ENCODE data around the gene SPRYD3.

SPRYD3 gene

DNA sequence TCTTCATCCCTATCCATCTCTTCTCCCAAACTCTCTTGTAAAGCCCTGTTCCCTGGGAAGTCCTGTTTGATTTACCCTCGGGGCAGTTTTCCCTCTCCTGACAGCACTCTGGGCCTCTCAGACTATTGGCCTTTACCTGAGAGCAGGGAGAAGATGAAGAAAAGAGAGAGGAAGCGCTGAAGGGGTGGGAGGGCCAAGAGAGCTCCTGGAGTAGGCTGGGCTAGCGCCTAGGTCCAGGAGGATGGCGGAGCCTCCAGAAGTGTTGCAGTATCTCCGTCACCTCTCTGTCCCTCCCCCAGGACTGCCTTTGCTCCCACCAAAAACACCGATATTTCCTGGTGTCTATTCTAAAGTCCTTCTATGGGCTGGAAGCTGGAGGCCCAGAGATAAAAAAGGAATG, 12.6 kb upstream of the SPRYD3 start:
- Histone ChIP-seq H3K4me2 (ENCODE audit: low read length, poor library complexity, severe bottlenecking) (no peak overlapping the region), H3K4me1 (ENCODE audit: control insufficient read depth, insufficient read depth, low read depth, low read length) (peaks cover 1% of the 10 kb centered on the region), H3K79me1 (replicated peaks; ENCODE audit: low read length, poor library complexity, severe bottlenecking) (no peaks in the 10 kb centered on the region), H3K36me3 (ENCODE audit: control insufficient read depth in 1 of 2, insufficient read depth in 2 of 2, low read depth in 1 of 2, low read length in 2 of 2) (no peaks in the 10 kb centered on the region), H2BK15ac (ENCODE audit: low read depth, poor library complexity, severe bottlenecking) (no peak overlapping the region), H3K9me3 (ENCODE audit: control insufficient read depth, low read length) (no peaks in the 10 kb centered on the region), H3K9ac (ENCODE audit: low read length) (no peak overlapping the region), H2AK5ac (ENCODE audit: low read length, severe bottlenecking) (no peak overlapping the region), H3K14ac (ENCODE audit: low read length in 2 of 2) (no peak overlapping the region), H3K4ac (ENCODE audit: low read depth in 1 of 2, low read length in 2 of 2) (no peak overlapping the region), H2BK12ac (ENCODE audit: low read length in 2 of 2) (no peak overlapping the region), H3K23ac (ENCODE audit: low read length in 2 of 2) (no peak overlapping the region), H4K91ac (ENCODE audit: low read length) (no peak overlapping the region), H4K8ac (ENCODE audit: low read length) (no peak overlapping the region), H3K4me3 (ENCODE audit: insufficient read depth in 1 of 2, low read depth in 1 of 2, low read length in 2 of 2) (no peak overlapping the region), H3K27me3 (ENCODE audit: control insufficient read depth in 1 of 2, insufficient read depth in 1 of 2, low read length in 2 of 2) (peaks cover 0 to 25% of the 10 kb centered on the region in 2 experiments), H2BK5ac (ENCODE audit: low read depth, low read length, poor library complexity, severe bottlenecking) (no peak overlapping the region), H2BK120ac (ENCODE audit: low read depth, low read length) (no peak overlapping the region), H3K27ac (ENCODE audit: low read length, poor library complexity, severe bottlenecking) (no peak overlapping the region), H3K18ac (ENCODE audit: low read depth in 1 of 2, low read length in 2 of 2) (no peak overlapping the region), H2AFZ (ENCODE audit: low read depth, low read length) (no peak overlapping the region)
- DNase-seq, result no peak
- WGBS, result 57% methylated on average over 2 of the region's 6 CpGs

- no peak overlapping the region for H2BK12ac ChIP-seq (ENCODE audit: low read length in 2 of 2)
- peaks cover 0 to 21% of the 10 kb centered on the region in 2 experiments for H3K27me3 ChIP-seq (ENCODE audit: control insufficient read depth in 1 of 2, insufficient read depth in 1 of 2, low read length in 2 of 2)
- no peak overlapping the region for H2BK15ac ChIP-seq (ENCODE audit: low read depth, poor library complexity, severe bottlenecking)
- no peaks in the 10 kb centered on the region for H3K36me3 ChIP-seq (ENCODE audit: control insufficient read depth in 1 of 2, insufficient read depth in 2 of 2, low read depth in 1 of 2, low read length in 2 of 2)
- H3K9ac ChIP-seq (ENCODE audit: low read length), result no peak overlapping the region
- no peak overlapping the region for H3K23ac ChIP-seq (ENCODE audit: low read length in 2 of 2)
- H3K4me2 ChIP-seq (ENCODE audit: low read length, poor library complexity, severe bottlenecking), result no peak overlapping the region
- no peaks in the 10 kb centered on the region for H3K4me1 ChIP-seq (ENCODE audit: control insufficient read depth, insufficient read depth, low read depth, low read length)
- no peak overlapping the region for H3K18ac ChIP-seq (ENCODE audit: low read depth in 1 of 2, low read length in 2 of 2)
- no peak overlapping the region for H4K8ac ChIP-seq (ENCODE audit: low read length)
- no peak overlapping the region for H3K27ac ChIP-seq (ENCODE audit: low read length, poor library complexity, severe bottlenecking)
- H2AFZ ChIP-seq (ENCODE audit: low read depth, low read length), result no peak overlapping the region
- H2AK5ac ChIP-seq (ENCODE audit: low read length, severe bottlenecking), result no peak overlapping the region
- H3K4me3 ChIP-seq (ENCODE audit: insufficient read depth in 1 of 2, low read depth in 1 of 2, low read length in 2 of 2), result no peak overlapping the region
- no peaks in the 10 kb centered on the region for H3K79me1 ChIP-seq (replicated peaks; ENCODE audit: low read length, poor library complexity, severe bottlenecking)
- H3K9me3 ChIP-seq (ENCODE audit: control insufficient read depth, low read length), result no peaks in the 10 kb centered on the region
- H2BK120ac ChIP-seq (ENCODE audit: low read depth, low read length), result no peak overlapping the region
- WGBS, result 85% methylated on average over 1 of the region's 2 CpGs
- H3K4ac ChIP-seq (ENCODE audit: low read depth in 1 of 2, low read length in 2 of 2), result no peak overlapping the region
- no peak for DNase-seq
- H3K14ac ChIP-seq (ENCODE audit: low read length in 2 of 2), result no peak overlapping the region
- H2BK5ac ChIP-seq (ENCODE audit: low read depth, low read length, poor library complexity, severe bottlenecking), result no peak overlapping the region
- no peak overlapping the region for H4K91ac ChIP-seq (ENCODE audit: low read length)
These were observed 11.4 kb upstream of the SPRYD3 start for GRCh38 chr12:53090554-53090953.

DNA sequence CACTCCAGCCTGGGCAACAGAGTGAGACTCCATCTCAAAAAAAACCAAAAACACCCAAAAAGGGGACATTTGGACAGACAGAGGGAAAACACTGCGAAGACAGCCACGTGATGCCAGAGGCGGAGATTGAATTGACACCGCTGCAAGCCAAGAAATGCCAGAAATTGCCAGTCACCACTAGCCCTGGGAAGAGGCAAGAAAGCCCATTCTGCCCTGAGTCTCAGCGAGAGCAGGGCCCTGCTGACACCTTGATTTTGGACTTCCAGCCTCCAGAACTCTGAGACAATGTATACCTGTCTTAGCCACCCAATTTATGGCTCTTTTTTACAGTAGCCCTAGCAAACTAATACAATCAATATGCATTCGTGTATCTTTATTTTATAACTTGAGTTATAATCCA, 10.9 kb upstream of the SPRYD3 start:
- 89% methylated on average over 5 of the region's 6 CpGs for WGBS
- no peaks in the 10 kb centered on the region for H3K4me1 ChIP-seq (ENCODE audit: control insufficient read depth, insufficient read depth, low read depth, low read length)
- no peaks in the 10 kb centered on the region for H3K9me3 ChIP-seq (ENCODE audit: control insufficient read depth, low read length)
- no peak overlapping the region for H2BK120ac ChIP-seq (ENCODE audit: low read depth, low read length)
- no peak overlapping the region for H3K9ac ChIP-seq (ENCODE audit: low read length)
- no peak overlapping the region for H3K14ac ChIP-seq (ENCODE audit: low read length in 2 of 2)
- no peak overlapping the region for H3K27ac ChIP-seq (ENCODE audit: low read length, poor library complexity, severe bottlenecking)
- H3K23ac ChIP-seq (ENCODE audit: low read length in 2 of 2), result no peak overlapping the region
- H3K79me1 ChIP-seq (replicated peaks; ENCODE audit: low read length, poor library complexity, severe bottlenecking), result no peaks in the 10 kb centered on the region
- H3K36me3 ChIP-seq (ENCODE audit: control insufficient read depth in 1 of 2, insufficient read depth in 2 of 2, low read depth in 1 of 2, low read length in 2 of 2), result no peaks in the 10 kb centered on the region
- no peak overlapping the region for H3K18ac ChIP-seq (ENCODE audit: low read depth in 1 of 2, low read length in 2 of 2)
- H3K27me3 ChIP-seq (ENCODE audit: control insufficient read depth in 1 of 2, insufficient read depth in 1 of 2, low read length in 2 of 2), result peaks cover 0 to 21% of the 10 kb centered on the region in 2 experiments
- no peak overlapping the region for H4K91ac ChIP-seq (ENCODE audit: low read length)
- no peak overlapping the region for H2BK5ac ChIP-seq (ENCODE audit: low read depth, low read length, poor library complexity, severe bottlenecking)
- no peak overlapping the region for H2AK5ac ChIP-seq (ENCODE audit: low read length, severe bottlenecking)
- no peak overlapping the region for H2BK15ac ChIP-seq (ENCODE audit: low read depth, poor library complexity, severe bottlenecking)
- H2BK12ac ChIP-seq (ENCODE audit: low read length in 2 of 2), result no peak overlapping the region
- H3K4me3 ChIP-seq (ENCODE audit: insufficient read depth in 1 of 2, low read depth in 1 of 2, low read length in 2 of 2), result no peak overlapping the region
- H3K4ac ChIP-seq (ENCODE audit: low read depth in 1 of 2, low read length in 2 of 2), result no peak overlapping the region
- no peak overlapping the region for H4K8ac ChIP-seq (ENCODE audit: low read length)
- no peak overlapping the region for H3K4me2 ChIP-seq (ENCODE audit: low read length, poor library complexity, severe bottlenecking)
- no peak for DNase-seq
- H2AFZ ChIP-seq (ENCODE audit: low read depth, low read length), result no peak overlapping the region

DNA sequence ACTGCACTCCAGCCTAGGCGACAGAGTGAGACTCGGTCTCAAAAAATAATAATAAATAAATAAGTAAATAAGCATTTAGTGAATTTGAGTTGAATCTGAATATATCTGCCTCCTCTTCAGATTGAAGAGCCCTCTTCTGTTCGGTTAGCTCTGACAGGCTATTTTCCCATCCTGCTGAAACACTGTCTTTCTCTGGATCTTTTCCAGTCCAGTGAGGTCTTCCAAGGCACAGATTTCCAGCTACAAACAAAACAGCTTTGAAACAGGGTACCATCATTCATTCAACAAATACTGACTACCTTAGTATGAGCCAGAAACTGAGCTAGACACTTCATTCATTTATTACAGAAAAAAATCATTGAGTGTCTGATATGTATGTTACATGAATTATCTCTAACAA, 7.2 kb upstream of the SPRYD3 start:
- no peak overlapping the region for H3K23ac ChIP-seq (ENCODE audit: low read length in 2 of 2)

More for the DNA sequence above, 7.2 kb upstream of the SPRYD3 start:
- peaks cover 0 to 16% of the 10 kb centered on the region in 2 experiments for H3K27me3 ChIP-seq (ENCODE audit: control insufficient read depth in 1 of 2, insufficient read depth in 1 of 2, low read length in 2 of 2)
- H3K4me3 ChIP-seq (ENCODE audit: insufficient read depth in 1 of 2, low read depth in 1 of 2, low read length in 2 of 2), result no peak overlapping the region
- no peaks in the 10 kb centered on the region for H3K9me3 ChIP-seq (ENCODE audit: control insufficient read depth, low read length)
- H3K36me3 ChIP-seq (ENCODE audit: control insufficient read depth in 1 of 2, insufficient read depth in 2 of 2, low read depth in 1 of 2, low read length in 2 of 2), result no peaks in the 10 kb centered on the region
- H4K8ac ChIP-seq (ENCODE audit: low read length), result no peak overlapping the region
- H3K4ac ChIP-seq (ENCODE audit: low read depth in 1 of 2, low read length in 2 of 2), result no peak overlapping the region
- no peak overlapping the region for H2BK12ac ChIP-seq (ENCODE audit: low read length in 2 of 2)
- H3K14ac ChIP-seq (ENCODE audit: low read length in 2 of 2), result no peak overlapping the region
- H3K9ac ChIP-seq (ENCODE audit: low read length), result no peak overlapping the region
- H3K79me1 ChIP-seq (replicated peaks; ENCODE audit: low read length, poor library complexity, severe bottlenecking), result no peaks in the 10 kb centered on the region
- no peak overlapping the region for H4K91ac ChIP-seq (ENCODE audit: low read length)
- H2BK5ac ChIP-seq (ENCODE audit: low read depth, low read length, poor library complexity, severe bottlenecking), result no peak overlapping the region
- no peak overlapping the region for H2BK120ac ChIP-seq (ENCODE audit: low read depth, low read length)
- no peaks in the 10 kb centered on the region for H3K4me1 ChIP-seq (ENCODE audit: control insufficient read depth, insufficient read depth, low read depth, low read length)
- no peak overlapping the region for H3K18ac ChIP-seq (ENCODE audit: low read depth in 1 of 2, low read length in 2 of 2)
- no peak overlapping the region for H2BK15ac ChIP-seq (ENCODE audit: low read depth, poor library complexity, severe bottlenecking)
- H2AFZ ChIP-seq (ENCODE audit: low read depth, low read length), result no peak overlapping the region
- 88% methylated on average over 1 of the region's 3 CpGs for WGBS
- H2AK5ac ChIP-seq (ENCODE audit: low read length, severe bottlenecking), result no peak overlapping the region
- no peak overlapping the region for H3K4me2 ChIP-seq (ENCODE audit: low read length, poor library complexity, severe bottlenecking)
- H3K27ac ChIP-seq (ENCODE audit: low read length, poor library complexity, severe bottlenecking), result no peak overlapping the region
- DNase-seq, result no peak

All from mesenchymal stem cell (in vitro differentiated cells and primary cell).